ENCODE measurements around the gene MORF4L1.

MORF4L1 gene

DNA sequence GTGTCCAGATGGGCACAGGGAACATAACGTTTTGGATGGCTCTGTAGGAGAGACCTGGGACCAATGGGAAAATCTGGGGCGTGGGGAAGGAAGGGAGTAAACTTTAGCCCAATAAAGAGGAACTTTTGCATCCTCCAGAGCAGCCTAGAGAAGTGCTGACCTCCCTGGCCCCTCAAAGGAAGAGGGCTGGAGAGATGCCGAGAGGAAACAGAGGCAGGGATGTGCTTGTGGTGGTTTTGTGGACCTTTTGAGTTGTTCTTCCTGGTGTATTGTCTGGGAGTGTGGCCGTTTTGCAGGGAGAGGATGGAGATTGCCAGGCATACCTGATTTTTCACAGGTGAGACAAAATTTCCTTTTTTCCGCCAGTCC, 61.9 kb downstream of the MORF4L1 start:
- H3K4me3 ChIP-seq (ENCODE audit: low read depth, low read length), result no peak overlapping the region
- DNase-seq, result no peak
- TF ChIP-seq, protein P1, sequence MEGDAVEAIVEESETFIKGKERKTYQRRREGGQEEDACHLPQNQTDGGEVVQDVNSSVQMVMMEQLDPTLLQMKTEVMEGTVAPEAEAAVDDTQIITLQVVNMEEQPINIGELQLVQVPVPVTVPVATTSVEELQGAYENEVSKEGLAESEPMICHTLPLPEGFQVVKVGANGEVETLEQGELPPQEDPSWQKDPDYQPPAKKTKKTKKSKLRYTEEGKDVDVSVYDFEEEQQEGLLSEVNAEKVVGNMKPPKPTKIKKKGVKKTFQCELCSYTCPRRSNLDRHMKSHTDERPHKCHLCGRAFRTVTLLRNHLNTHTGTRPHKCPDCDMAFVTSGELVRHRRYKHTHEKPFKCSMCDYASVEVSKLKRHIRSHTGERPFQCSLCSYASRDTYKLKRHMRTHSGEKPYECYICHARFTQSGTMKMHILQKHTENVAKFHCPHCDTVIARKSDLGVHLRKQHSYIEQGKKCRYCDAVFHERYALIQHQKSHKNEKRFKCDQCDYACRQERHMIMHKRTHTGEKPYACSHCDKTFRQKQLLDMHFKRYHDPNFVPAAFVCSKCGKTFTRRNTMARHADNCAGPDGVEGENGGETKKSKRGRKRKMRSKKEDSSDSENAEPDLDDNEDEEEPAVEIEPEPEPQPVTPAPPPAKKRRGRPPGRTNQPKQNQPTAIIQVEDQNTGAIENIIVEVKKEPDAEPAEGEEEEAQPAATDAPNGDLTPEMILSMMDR (IDR thresholded peaks at IDR 0.05; ENCODE audit: low read depth, low read length), result no peak
- peaks cover 16% of the 10 kb centered on the region for H3K36me3 ChIP-seq
- H3K27me3 ChIP-seq (ENCODE audit: insufficient read depth, low read depth, severe bottlenecking), result no peaks in the 10 kb centered on the region
- H3K27ac ChIP-seq, result no peak overlapping the region
- H3K9me3 ChIP-seq (ENCODE audit: severe bottlenecking), result no peaks in the 10 kb centered on the region

DNA sequence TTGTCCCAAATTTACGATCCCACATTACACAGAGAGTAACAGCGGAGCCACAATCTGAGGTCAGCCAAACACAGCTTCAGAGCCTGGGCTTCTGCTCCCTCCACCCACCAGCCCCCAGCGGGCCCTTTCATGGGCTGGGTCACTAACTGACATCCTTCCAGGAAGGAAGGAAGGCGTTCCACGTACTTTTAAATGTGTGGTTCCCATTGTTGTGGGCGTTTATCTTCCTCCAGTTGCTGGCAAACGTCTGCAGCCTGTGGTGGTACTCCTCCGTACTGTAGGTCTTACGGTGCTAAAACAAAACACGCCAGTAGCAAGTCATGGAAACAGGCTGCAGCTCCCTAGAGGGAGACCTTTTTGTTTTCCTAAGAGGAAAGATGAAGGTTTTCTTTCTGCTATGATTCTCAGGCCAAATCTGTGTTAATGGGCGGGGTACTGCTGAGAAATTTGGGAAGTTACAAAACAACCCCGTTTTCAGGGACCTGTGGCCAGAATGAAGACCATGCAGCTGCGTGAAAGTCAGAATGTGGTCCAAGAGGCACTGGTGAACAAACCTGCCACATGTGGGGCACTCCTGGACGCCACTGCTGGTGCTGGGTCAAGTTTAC, 64.5 kb downstream of the MORF4L1 start:
- Histone ChIP-seq H3K9me3 (ENCODE audit: severe bottlenecking) (no peaks in the 10 kb centered on the region), H3K27ac (no peak overlapping the region), H3K27me3 (ENCODE audit: insufficient read depth, low read depth, severe bottlenecking) (no peaks in the 10 kb centered on the region), H3K36me3 (peaks cover 13% of the 10 kb centered on the region), H3K4me3 (ENCODE audit: low read depth, low read length) (no peak overlapping the region)
- no peak for DNase-seq
- TF ChIP-seq, protein P1 (IDR thresholded peaks at IDR 0.05; ENCODE audit: low read depth, low read length), result no peak

DNA sequence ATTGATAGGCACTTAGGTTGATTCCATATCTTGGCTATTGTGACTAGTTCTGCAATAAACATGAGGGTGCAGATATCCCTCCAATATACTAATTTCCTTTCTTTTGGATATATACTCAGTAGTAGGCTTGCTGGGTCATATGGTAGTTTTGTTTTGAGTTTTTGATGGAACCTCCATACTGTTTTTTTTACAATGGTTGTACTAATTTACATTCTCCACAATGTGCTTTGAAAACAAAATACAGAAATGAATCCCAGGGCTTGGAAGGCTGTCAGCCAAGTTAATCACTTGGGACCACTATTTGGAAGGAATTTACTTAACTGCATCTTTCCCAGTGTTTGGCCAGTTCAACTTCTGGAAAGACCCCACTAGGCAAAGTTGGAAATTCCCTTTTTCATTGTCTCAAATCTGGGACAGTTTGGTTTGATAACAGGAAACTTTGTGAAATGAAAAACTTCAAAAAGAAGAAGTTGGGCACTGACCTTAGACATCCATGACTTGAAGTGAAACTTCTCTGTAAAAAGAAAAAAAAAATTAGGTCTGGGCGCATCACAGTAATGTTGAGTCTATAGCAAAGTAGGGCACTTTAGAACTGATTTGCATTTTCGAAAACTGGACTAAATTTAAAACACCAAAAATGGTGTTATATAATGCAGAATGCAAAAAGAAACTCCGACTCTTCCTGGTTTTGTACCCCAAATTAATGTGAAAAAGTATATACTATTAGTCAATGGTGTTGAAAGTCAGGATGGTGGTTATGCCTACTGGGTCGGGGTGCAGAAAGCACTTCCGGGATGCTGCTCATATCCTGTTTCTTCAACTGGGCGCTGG, 66.2 kb downstream of the MORF4L1 start:
- Histone ChIP-seq H3K9me3 (ENCODE audit: severe bottlenecking) (no peaks in the 10 kb centered on the region), H3K36me3 (peaks cover 13% of the 10 kb centered on the region), H3K27ac (no peak overlapping the region), H3K4me3 (ENCODE audit: low read depth, low read length) (no peak overlapping the region), H3K27me3 (ENCODE audit: insufficient read depth, low read depth, severe bottlenecking) (no peaks in the 10 kb centered on the region)
- TF ChIP-seq, protein P1 (IDR thresholded peaks at IDR 0.05; ENCODE audit: low read depth, low read length), result no peak
- DNase-seq, result no peak

DNA sequence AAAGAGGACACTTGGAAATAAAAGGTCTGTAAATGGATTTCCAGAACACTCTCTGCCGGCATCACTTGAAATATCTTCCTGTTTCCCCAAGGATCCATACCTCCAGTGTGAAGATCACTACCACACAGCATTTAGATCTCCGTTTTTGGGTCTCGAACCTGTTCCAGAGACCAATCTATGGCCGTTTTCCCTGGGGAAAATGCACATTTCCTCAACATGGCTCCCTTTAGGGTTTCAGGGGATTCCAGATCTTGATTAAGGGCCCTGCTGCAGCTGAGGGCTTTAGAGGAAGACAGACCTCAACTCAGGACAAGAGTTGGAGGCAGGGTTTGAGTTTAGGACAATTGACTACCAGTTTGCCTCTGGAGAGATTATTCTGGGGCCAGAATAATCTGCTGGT, 70.1 kb downstream of the MORF4L1 start:
- DNase-seq, result no peak
- H3K27ac ChIP-seq, result no peak overlapping the region
- TF ChIP-seq, protein P1 (IDR thresholded peaks at IDR 0.05; ENCODE audit: low read depth, low read length), result no peak

DNA sequence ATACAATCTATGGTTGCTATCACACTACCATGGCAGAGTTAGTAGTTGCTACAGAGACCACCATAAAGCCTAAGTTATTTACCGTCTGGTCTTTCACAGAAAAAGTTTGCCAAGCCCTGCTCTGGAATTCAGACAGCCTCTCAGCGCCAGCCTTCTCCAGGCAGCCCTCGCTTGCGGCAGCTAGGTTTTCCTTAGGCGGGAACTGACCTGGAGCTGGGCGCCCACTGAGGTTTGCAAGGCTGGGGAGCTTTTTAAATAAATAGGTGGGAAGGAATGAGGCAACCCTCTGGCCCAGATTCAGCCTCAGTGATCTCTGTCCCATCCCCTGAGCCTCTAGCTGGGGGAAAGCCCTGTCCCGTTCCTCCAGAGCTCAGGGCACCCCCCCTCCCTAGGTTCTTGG, 71.0 kb downstream of the MORF4L1 start:
- Histone ChIP-seq H3K27me3 (ENCODE audit: insufficient read depth, low read depth, severe bottlenecking) (no peaks in the 10 kb centered on the region), H3K27ac (no peak overlapping the region), H3K36me3 (peaks cover 1% of the 10 kb centered on the region), H3K4me3 (ENCODE audit: low read depth, low read length) (no peak overlapping the region), H3K9me3 (ENCODE audit: severe bottlenecking) (no peaks in the 10 kb centered on the region)
- TF ChIP-seq, protein P1 (IDR thresholded peaks at IDR 0.05; ENCODE audit: low read depth, low read length), result no peak
- no peak for DNase-seq

More for the DNA sequence above, 70.1 kb downstream of the MORF4L1 start:
- no peaks in the 10 kb centered on the region for H3K9me3 ChIP-seq (ENCODE audit: severe bottlenecking)
- H3K27me3 ChIP-seq (ENCODE audit: insufficient read depth, low read depth, severe bottlenecking), result no peaks in the 10 kb centered on the region
- H3K4me3 ChIP-seq (ENCODE audit: low read depth, low read length), result no peak overlapping the region
- peaks cover 5% of the 10 kb centered on the region for H3K36me3 ChIP-seq

All from WERI-Rb-1 (cell line).